Vagina (tissue), 2 donors: ENCODE results near the gene APOA4.

Experiments used
- CTCF ChIP-seq, 3 experiments: fragments of 450-650 bp in 2 of 3; fragments of 200-600 bp in 1 of 3; sonication (generic) in 1 of 3; IDR thresholded peaks; one replicate each; pipeline ENCODE4 v1.5.1; 2017 to 2019; ENCODE audit warnings: antibody characterized with exemption in 3 of 3, mild to moderate bottlenecking in 2 of 3, moderate library complexity in 2 of 3
- POLR2AphosphoS5 ChIP-seq, 2 donors: sonication (generic); formaldehyde crosslinking; IDR thresholded peaks; one replicate each; pipeline ENCODE4 v1.9.0; 2017; ENCODE audit warnings: antibody characterized with exemption in 2 of 2, mild to moderate bottlenecking in 2 of 2, low read depth in 1 of 2; ENCODE audit not compliant: insufficient read depth in 1 of 2

GRCh38 chr11:116776522-116776984, 46.6 kb downstream of the APOA4 start:
- TF ChIP-seq POLR2AphosphoS5 (IDR thresholded peaks at IDR 0.05; ENCODE audit: insufficient read depth in 1 of 2, low read depth in 1 of 2) (no peak), CTCF (IDR thresholded peaks at IDR 0.05) (no peak)
